ENCODE data around the gene B4GALT6.

DNA sequence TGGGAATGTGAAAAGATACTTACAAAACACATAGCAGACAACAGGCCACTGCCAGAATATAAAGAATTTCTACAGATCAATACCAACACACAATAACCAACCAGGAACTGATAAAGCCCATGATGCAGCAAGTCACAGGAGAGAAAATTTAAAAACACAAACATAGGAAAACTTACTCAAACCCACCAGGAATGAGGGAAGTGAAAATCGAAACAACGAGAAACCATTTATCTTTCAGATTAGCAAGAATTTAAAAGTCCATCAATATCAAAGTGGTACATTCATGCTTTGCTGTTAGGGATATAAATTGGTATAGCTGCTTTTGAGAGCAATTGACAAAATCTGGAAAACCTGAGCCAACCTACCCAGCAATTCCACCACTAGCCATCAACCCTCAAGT is 27.6 kb downstream of the B4GALT6 start:
- TF ChIP-seq, protein P1, sequence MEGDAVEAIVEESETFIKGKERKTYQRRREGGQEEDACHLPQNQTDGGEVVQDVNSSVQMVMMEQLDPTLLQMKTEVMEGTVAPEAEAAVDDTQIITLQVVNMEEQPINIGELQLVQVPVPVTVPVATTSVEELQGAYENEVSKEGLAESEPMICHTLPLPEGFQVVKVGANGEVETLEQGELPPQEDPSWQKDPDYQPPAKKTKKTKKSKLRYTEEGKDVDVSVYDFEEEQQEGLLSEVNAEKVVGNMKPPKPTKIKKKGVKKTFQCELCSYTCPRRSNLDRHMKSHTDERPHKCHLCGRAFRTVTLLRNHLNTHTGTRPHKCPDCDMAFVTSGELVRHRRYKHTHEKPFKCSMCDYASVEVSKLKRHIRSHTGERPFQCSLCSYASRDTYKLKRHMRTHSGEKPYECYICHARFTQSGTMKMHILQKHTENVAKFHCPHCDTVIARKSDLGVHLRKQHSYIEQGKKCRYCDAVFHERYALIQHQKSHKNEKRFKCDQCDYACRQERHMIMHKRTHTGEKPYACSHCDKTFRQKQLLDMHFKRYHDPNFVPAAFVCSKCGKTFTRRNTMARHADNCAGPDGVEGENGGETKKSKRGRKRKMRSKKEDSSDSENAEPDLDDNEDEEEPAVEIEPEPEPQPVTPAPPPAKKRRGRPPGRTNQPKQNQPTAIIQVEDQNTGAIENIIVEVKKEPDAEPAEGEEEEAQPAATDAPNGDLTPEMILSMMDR (IDR thresholded peaks at IDR 0.05): no peak
- TF ChIP-seq POLR2A (IDR thresholded peaks at IDR 0.05) (no peak), POLR2AphosphoS5 (IDR thresholded peaks at IDR 0.05) (no peak), EP300 (IDR thresholded peaks at IDR 0.05) (no peak)

All from upper lobe of left lung (tissue), 4 donors.